HG02623 (cell line): ENCODE results near the gene TRIM31.
"Not testable (repeated sequence)": the region's sequence is repeated elsewhere in the genome, so short reads cannot be mapped to it uniquely, and the experiment has no call there.

Source experiments
- ATAC-seq: cut with Tn5 transposase; IDR thresholded peaks from one replicate; pipeline ENCODE4 v1.9.1; 2021; ENCODE audit warnings: moderate library complexity; ENCODE audit not compliant: unreplicated experiment

Gene TRIM31

DNA sequence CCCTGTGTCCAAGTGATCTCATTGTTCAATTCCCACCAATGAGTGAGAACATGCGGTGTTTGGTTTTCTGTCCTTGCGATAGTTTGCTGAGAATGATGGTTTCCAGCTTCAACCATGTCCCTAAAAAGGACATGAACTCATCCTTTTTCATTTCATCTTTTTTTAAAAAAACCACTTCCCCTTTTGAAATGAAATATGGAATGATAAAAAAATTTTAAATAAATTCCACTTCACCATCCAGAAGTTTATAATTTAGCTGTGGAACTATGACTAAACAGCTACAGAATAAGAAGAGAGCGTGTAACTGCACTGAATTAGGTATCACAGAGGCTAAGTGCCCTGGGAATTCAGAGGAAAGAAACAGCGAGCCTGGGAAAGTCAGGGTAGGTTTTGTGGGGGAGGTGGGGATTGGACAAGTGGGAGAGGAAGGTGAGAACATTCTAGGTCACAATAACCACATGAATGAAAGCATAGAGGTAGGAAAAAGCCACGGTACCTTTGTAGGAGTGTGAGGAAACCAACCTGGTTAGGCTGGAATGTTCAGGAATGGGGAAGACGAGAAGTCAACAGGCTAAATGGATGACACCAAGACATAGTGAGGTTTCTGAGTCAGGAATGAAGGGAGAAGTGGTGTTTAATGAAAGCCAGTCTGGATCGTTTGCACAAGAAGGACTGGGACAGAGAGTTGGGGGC lies 37.1 kb upstream of the TRIM31 start:
- ATAC-seq, result no peak

DNA sequence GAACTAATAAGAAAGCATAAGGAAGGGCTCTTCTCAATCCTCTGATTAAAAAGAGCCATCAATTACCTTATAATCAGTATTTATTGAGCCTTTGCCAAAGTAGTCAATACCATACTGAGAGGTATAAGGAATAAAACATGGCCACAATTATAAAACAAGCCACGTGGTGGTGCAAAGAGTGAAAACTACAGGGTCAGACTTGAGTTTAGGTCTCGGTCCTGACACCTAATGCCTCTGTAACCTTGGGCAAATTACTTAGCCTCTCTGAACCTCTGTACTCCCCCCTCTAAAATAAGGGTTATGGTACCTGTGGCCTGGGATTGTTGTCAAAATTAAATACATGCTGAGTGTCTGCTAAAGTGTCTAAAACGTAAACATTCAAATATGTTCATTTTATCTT lies 36.3 kb upstream of the TRIM31 start:
- no peak for ATAC-seq

DNA sequence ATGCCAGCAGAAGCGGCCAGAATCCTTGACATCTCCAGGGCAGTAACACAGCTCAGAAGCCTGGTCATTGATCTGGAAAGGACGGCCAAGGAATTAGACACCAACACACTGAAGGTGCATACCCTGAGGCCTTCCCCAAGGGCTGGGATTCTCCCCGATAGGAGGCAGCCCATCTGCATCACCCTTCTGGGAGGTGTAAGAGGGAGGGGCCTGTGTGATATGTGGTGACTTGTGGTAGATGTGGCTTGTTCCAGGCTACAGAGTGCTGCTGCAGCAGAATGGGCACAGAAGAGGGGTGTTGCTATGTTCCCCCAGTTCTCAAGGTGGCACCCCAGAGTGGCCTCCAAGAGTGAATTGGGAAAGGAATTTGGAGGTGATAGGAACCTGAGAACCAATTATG lies 34.2 kb upstream of the TRIM31 start:
- ATAC-seq, result no peak

DNA sequence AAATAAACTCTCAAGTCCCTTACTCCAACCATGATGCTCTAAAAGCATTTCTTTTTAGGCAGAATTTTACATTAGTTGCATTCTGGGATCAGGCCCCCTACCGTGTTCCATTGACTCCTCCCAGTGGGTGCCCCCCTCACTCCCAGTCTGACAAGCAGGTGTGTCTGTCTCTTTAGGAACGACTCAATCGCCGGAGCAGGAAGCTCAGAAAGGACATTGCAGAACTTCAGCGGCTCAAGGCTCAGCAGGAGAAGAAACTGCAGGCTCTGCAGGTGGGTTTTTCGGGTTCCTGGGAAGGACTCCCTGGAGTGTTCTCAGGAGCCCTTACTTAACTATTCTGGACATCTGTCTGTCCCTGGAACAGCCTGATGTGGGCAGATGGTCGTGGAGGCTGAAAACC lies 32.9 kb upstream of the TRIM31 start:
- ATAC-seq, result no peak

DNA sequence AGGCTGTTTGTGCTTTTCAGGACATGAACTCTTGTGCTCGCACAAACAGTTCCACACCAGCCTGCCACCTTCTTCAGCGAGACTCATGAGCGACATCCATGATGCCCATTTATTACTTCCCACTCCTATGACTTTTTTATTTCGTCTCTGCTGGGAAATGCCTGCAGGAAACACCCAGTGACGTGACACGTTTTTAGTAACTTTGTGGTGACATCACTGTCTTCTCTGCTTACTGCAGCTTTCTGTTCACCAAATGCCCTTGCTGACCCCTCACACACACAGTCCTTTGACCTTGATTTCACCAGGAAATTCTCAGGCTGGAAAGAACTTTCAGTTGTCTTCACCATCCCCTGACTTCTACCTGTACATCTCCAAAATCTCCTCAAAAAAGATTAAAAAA lies 31.9 kb upstream of the TRIM31 start:
- no peak for ATAC-seq

DNA sequence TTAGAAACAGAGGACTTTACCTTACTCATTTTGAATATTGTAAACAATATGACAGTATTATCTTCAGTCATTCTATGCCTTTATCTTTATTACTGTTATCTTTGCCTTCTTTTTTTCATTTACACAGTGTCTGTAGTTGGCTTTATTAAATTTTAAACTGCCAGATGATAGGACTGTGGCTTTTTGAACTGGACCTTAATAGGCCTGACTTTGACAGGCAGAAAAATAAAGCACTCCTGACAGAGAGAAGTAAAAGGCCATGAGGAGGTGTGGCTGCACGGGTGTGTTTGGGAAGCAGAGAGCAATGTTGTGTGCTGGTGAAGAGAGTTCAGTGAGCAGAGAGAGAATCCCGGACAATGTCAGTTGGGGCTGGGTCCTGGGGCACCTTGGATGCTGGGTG lies 30.9 kb upstream of the TRIM31 start:
- ATAC-seq, result no peak

DNA sequence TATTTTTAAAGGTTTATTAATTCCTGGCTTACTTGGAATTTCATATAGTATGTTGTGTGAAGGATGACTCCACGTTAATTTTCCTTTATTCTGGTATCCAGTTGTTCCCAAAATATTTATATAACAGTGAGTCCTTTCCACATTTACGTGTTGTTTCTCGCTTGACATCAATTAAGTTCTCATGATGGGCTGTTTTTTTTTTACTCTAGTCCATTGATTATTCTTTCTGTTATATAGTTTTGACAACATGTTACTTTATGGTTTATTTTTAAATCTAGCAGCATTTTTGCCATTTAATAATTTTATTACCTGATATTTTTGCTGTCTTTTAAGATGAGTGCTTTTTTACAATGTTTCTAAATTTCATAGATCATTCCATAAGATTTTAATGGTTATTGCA lies 29.8 kb upstream of the TRIM31 start:
- ATAC-seq, result no peak

DNA sequence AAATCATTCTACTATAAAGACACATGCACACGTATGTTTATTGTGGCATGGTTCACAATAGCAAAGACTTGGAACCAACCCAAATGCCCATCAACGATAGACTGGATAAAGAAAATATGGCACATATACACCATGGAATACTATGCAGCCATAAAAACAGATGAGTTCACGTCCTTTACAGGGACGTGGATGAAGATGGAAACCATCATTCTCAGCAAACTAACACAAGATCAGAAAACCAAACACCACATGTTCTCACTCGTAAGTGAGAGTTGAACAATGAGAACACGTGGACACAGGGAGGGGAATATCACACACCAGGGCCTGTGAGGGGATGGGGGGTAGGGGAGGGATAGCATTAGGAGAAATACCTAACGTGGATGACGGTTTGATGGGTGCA lies 27.4 kb upstream of the TRIM31 start:
- not testable (repeated sequence) for ATAC-seq

DNA sequence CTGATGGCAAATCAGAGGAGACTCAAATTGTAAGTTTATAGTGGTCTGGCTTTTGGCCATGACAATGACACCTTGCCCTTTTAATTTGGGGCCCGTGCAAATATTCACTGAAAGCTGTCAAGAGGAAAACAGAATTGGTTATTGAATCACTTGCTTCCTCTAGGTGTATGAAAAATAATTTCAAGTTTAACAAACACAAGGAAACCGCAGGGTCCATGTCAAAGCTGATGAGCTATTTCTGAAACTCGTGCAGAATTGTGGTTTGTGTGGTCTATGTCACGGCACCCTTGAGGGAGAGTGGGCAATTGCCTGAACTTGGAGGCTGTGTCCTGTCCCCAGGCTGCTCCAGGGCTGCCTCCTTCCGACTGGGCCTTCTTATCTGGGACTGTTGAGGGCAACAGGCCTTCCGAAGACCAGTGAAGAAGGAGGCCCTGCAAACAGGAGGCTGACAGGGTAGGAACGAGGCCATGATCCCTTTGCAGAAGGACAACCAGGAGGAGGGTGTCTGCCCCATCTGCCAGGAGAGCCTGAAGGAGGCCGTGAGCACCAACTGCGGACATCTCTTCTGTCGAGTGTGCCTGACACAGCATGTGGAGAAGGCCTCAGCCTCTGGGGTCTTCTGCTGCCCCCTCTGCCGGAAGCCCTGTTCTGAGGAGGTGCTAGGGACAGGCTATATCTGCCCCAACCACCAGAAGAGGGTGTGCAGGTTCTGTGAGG lies 23.8 kb upstream of the TRIM31 start:
- ATAC-seq, result no peak

DNA sequence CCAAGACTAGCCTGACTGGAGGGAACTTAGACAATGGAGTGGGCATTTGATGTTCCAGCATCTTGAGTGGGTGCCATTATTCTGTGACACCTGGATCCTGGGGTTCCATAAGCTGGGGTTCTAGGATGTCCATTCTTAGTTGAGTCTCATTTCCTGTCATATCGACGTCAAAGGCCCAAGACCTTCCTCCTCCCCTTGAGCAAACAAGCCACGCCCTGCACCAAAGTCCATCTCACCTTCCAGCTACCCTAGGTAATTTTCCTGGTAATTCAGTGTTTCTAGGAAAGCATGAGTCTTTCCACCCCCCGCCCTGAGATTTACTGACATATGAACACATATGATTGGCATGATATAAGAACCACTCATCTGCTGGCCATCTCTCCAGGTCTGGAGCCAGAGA lies 22.9 kb upstream of the TRIM31 start, which contains the start of gene TRIM40:
Gene TRIM40 (plus strand): TSS at position 384 of the 400 bp plus-strand sequence. CDS start 897 bp downstream, outside the sequence.
- no peak for ATAC-seq

DNA sequence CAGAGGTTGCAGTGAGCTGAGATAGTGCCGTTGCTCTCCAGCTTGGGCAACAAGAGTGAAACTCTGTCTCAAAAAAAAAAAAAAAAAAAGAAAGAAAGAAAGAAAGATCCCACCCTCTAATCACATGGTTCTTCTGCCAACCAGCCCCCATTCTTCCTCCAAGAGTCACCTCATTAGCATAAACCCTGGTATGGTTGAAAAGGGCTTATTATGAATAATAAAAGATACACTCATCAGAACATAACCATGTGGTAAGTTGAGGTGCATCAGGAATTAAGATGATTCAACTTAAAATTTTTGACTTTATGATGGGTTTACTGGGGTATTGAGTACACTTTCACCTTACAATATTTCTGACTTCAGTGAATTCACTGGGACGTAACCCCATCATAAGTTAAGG lies 22.3 kb upstream of the TRIM31 start:
- no peak for ATAC-seq

DNA sequence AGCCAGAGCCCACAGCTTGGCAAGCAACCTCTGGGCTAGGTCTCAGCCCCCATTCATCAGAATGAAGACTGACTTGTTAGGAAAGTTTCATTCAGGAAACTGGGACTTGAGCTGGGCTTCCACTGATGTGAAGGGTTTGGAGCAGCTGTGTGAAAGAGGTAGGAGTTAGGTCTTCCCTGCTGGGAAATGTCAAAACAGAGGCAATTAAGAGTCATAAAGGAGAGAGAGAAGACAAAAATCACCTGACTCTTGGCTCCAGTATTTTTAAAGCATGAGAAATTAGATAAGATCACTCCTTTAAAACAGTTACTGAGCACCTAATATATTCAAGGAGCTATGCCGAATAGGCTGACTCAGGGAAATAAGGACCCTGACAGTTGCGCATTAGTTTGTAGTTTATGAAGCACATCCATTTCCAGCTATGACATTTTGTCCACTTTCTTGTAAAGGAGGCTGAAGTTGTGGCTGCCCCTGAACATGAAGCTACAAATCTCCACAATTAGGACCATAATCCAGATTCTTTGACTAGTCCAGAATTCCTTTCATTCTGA lies 19.1 kb upstream of the TRIM31 start:
- ATAC-seq, result no peak

DNA sequence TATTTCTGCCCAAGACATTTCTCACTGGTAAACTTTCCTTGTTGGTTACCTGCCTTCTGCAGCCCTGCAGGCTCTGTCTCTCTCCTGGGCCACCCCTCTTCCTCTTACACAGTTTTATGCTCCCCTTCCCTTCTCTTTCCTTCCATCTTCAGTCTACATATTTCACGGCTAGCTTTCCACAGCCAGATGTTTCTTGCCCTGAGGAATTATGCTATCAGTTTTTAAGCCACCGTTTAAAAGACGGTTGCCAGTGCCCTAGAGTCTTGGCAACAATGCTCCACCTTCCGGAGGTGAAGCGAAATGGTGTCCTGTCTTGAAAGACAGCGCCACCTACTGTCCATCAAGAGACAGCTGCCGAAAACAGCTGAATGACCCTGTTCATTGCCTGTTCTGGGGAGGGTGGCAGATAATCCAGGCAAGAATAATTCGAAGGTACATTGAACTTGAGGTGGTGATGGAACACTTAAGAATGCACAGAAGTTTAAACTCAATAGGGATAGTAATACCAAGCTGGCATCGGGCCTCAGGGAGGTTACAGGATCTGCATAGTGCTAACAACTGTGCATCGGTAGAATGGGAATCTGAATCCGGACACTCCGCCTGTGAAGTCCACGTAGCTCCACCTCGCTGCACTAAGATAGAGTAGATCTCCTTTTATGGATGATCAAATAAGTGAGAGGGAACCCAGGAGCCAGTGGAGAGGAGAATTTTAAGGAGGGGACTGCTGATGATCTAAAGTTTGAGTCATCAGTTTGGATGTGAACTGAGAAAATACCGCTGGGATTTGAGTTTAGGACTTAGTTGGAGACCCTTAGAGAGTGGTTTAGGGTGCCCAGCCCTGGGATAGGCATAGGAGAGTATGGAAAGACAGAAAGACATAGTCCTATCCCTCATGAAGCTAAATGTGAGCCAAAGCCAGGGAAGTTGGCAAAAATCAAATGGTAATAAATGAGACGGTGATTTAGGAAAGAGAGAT lies 18.3 kb upstream of the TRIM31 start:
- ATAC-seq, result no peak

DNA sequence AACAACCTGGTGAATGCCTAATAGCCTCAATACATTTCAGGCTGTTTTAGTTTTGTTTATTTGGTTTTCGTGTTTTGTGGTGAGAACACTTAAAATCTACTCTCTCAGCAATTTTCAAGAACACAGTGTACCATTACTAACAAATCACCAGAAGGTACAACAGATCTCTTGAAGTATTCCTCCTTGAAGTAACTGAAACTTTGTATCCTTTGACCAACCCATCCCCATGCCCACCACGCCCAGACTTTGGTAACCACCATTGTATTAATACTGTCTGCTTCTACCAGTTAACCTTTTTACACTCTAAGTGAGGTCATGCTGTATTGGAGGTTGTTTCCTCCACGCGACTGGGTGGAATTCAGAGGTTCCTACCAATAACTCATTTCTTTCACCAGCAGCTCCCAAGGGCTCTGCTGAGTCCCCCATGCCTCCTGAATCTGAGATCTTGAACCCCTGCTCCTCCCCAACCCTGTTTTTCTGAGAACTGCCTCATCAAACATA lies 17.3 kb upstream of the TRIM31 start:
- ATAC-seq, result no peak

DNA sequence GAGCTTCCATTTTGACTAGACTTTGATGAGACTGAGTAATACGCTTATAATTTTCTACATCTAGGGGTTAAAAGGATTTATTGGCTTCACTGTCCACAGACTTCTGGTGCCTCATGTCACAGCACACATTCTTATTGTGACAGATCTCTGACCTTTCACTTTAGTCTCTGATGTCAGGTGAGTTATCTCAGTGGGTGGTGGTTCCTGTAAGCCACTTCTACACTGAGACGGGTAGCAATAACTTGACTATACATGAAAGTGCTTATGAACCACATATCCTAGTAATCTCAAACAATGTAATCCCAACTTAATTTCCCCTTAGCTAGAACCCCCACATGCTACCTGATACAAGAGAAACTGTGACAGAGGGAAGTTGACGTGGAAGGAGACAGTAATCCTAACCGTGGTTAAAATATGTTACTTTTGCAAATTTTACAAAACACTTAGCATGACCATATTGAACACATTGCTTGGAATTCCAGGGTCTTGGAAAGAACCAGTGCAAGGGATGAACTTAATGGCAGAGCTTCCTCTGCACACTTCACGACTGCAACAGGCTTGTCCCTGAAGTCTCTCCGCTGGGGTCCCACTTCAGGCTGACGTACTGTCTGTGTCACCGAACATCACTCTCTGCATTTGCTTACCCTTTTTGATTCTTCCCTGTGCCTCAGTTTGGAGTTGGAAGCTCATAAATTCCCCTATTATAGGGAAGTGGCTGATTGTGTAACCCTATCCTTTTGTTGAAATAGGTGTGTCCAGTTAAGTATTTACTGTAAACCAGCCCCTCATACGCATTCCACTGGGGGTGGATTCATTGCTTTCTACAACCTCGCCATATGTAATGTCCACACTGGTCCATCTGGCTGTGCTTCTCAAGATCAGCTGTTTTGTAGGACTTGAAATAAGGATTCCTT lies 16.6 kb upstream of the TRIM31 start:
- no peak for ATAC-seq

DNA sequence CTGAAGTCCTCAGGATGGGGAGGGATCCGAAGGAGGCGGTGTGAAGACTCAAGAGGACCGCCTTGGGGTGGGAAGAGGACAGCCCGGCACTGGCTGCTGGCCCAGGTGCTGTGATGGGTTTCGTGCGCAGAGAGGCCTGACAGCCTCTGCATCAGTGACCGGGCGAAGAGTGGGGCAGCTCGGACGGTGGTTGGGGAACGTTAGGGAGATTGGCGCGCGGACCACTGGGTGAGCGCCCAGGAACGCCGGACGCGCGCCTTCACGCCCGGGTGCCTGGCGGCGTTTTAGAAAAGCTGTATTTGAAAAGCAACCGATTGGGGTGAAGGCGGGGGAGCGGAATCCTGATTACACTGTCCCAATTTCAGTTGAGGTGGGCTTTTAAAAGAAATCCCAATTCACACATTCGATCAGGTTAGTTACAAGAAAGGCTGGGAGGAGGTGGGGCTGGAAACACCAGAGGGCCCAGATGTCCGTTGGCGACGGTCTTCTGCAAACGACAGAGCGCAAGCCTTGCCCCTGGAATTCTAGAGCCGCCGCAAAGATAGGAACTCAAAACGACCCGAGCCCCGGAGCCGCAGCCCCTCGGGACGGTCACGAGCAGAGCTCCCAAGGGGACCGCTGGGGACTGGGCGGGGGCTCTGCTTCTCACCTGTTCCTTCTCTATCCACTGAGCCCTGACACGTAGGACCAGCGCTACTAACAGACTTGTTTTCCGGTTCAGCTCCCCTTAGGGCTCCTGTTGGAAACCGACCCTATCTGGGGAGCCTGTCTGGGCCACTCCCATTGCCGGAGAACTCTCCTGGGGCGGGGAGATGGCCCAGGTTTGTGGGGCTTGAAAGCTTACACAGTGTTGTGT lies 14.6 kb upstream of the TRIM31 start:
- no peak for ATAC-seq

DNA sequence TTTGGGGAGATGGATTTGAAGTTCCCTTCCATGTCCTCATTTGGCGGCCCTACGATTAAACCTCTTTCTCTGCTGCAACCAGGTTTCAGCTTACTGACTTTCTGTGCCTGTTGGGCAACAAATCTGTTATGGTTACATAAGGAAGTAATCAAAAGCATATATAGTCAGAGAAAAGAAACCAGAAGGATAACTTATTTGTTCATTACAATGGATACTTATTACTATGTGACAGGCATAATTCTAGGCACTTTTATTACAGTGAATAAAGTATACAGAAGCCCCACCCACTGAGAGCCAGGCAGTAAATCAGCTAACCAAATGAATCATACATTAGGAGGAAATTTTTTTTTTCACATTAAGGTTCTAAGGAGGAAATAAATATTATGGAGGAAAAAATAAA lies 9.6 kb upstream of the TRIM31 start:
- no peak for ATAC-seq

DNA sequence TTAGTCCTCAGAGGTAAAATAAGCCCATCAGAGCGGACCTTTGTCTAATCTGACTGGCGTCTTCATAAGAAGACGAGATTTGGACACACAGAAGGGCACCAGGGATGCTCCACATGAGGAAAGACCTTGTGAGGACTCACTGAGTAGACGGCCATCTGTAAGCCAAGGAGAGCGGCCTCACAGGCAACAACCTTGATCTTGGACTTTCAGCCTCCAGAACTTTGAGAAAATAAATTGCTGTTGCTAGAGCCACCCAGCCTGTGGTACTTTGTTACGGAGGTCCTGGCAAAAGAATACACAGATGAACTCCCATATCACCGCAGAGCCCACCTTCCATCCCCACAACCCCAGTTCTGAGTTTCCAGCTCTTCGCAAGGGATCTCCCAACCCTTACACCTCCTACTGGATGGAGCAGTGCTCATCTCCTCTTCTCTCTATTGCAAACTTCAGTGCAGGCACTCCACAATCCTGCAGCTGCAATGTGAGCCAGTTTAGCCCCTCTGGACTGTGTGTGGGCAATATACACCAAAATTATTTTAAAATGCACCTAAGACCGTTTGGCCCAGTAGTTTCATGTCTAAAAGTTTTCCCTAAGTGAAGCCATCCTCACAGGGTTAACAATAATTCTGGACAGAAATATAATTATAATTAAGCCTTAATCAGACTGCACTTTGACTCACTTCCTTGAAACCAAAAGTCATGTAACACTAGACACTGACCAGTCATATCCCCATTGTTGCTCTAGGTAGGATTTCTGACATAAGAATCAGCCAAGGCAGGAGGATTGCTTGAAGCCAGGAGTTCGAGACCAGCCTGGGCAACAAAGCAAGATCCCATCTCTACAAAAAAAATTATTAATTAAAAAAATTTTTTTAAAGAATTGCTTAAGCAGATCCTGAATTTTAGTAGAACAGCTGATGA lies 8.8 kb upstream of the TRIM31 start:
- no peak for ATAC-seq
